Esophagus muscularis mucosa (tissue), 4 donors: Measurements from ENCODE around the gene POLRMT. TPM values are rescaled to one million over a fixed set of nuclear protein-coding genes. Genes with fewer than 3 reads are reported as not detected.

Source experiments
- DNase-seq: peaks from one replicate; pipeline ENCODE4 v3.0.0-alpha.2; 2017; ENCODE audit errors: extremely low spot score
- H3K27ac ChIP-seq, 4 donors: fragments of 200-600 bp; sonication (generic); replicated peaks in 1 of 4; 1 replicate in 3 of 4; 2 replicates in 1 of 4; pipeline ENCODE4 v1.5.1; 2016 to 2019; ENCODE audit warnings: mild to moderate bottlenecking in 1 of 4
- H3K27me3 ChIP-seq, 4 donors: fragments of 200-600 bp; sonication (generic); one replicate each; pipeline versions ENCODE4 v1.5.1 to v1.6.0; 2016 to 2019
- H3K36me3 ChIP-seq, 4 donors: fragments of 200-600 bp; sonication (generic); one replicate each; pipeline ENCODE4 v1.5.1; 2016 to 2019
- H3K4me1 ChIP-seq, 4 donors: fragments of 200-600 bp; sonication (generic); one replicate each; pipeline ENCODE4 v1.5.1; 2016 to 2019
- H3K4me3 ChIP-seq, 4 donors: fragments of 200-600 bp; sonication (generic); 1 replicate in 2 of 4; 2 replicates in 2 of 4; pipeline ENCODE4 v1.5.1; 2016 to 2019; ENCODE audit warnings: mild to moderate bottlenecking in 4 of 4, moderate library complexity in 1 of 4
- H3K9me3 ChIP-seq, 4 donors: fragments of 200-600 bp; sonication (generic); 1 replicate in 3 of 4; 2 replicates in 1 of 4; pipeline ENCODE4 v1.5.1; 2016 to 2019
- EP300 ChIP-seq: sonication (generic); formaldehyde crosslinking; IDR thresholded peaks from one replicate; pipeline ENCODE4 v1.6.1; 2017; ENCODE audit warnings: antibody characterized with exemption
- POLR2A ChIP-seq: fragments of 450-650 bp; IDR thresholded peaks from one replicate; pipeline ENCODE4 v1.6.1; 2017; ENCODE audit warnings: antibody characterized with exemption, moderate library complexity, mild to moderate bottlenecking, low read depth
- POLR2AphosphoS5 ChIP-seq, 2 donors: sonication (generic); formaldehyde crosslinking; IDR thresholded peaks; one replicate each; pipeline ENCODE4 v1.6.1; 2017; ENCODE audit warnings: antibody characterized with exemption in 2 of 2
- WGBS: methylation state at CpG from one replicate; pipeline ENCODE4 v1.1.5; 2018; 5-methylcytosine and 5-hydroxymethylcytosine counted together
- intact Hi-C: fragments of 100-400 bp; cut with DNase I; formaldehyde crosslinking; loops from one replicate; pipeline ENCODE4 v1.15.1; 2023
- total RNA-seq, 4 donors: library from RNA; depleted of rRNA; stranded (reverse); fragments of >200 nt; gene quantifications; one replicate each; pipeline versions ENCODE4 v1.1.0 to v1.2.1, GENCODE V29; 2016
- TF ChIP-seq, protein P1 (sequence below), 3 experiments: fragments of 200-600 bp in 2 of 3; fragments of 450-650 bp in 1 of 3; sonication (generic) in 2 of 3; IDR thresholded peaks; one replicate each; pipeline ENCODE4 v1.5.1; 2017 to 2019; ENCODE audit warnings: antibody characterized with exemption in 3 of 3, mild to moderate bottlenecking in 2 of 3, moderate library complexity in 1 of 3

POLRMT gene
- total RNA-seq, 4 donors from 2014 or later, result 20.8 to 40.7 (median 30.4) TPM

DNA sequence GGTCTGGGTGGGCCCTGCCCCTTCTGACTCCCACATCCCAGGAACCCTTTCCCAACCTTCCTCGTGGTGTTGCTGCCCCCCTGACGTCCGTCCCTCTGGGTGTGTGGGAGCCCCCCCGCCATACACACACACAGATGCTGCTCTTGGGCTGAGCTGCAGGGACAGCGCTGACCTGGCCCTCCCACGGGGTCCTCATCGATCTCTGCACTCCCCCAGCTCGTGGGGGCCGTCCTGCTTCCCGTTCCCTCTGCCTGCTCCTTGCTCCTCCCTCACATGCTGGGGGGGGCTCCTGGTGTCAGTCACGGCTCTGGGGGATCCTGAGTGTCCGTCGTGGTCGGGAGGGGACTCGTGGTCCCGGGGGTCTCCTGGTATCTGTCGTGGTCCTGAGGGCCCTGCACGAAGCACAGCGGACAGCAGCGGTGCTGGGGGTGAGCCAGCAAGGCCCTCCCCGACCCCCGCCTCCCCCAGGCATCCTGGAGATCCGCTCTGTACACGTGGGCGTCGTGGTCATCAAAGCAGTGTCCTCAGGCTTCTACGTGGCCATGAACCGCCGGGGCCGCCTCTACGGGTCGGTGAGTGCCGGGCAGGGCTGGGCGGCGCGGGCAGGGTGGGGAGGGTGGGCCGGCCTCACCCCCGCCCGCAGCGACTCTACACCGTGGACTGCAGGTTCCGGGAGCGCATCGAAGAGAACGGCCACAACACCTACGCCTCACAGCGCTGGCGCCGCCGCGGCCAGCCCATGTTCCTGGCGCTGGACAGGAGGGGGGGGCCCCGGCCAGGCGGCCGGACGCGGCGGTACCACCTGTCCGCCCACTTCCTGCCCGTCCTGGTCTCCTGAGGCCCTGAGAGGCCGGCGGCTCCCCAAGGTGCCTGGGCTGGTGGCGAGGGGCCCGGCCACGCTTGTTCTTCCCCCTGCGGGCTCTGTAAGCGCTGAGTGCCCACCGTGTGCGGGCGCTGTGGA lies 9.7 kb upstream of the POLRMT start:
- no peak for TF ChIP-seq POLR2A
- no peak for TF ChIP-seq EP300
- TF ChIP-seq, protein P1, sequence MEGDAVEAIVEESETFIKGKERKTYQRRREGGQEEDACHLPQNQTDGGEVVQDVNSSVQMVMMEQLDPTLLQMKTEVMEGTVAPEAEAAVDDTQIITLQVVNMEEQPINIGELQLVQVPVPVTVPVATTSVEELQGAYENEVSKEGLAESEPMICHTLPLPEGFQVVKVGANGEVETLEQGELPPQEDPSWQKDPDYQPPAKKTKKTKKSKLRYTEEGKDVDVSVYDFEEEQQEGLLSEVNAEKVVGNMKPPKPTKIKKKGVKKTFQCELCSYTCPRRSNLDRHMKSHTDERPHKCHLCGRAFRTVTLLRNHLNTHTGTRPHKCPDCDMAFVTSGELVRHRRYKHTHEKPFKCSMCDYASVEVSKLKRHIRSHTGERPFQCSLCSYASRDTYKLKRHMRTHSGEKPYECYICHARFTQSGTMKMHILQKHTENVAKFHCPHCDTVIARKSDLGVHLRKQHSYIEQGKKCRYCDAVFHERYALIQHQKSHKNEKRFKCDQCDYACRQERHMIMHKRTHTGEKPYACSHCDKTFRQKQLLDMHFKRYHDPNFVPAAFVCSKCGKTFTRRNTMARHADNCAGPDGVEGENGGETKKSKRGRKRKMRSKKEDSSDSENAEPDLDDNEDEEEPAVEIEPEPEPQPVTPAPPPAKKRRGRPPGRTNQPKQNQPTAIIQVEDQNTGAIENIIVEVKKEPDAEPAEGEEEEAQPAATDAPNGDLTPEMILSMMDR (IDR thresholded peaks at IDR 0.05), result no peak
- no peak for TF ChIP-seq POLR2AphosphoS5 (IDR thresholded peaks at IDR 0.05)
- Histone ChIP-seq H3K4me1 (peaks cover 11 to 23% (median 16%) of the 10 kb centered on the region in 4 donors), H3K36me3 (peaks cover 20 to 35% (median 27%) of the 10 kb centered on the region in 4 donors), H3K27ac (no peak overlapping the region), H3K9me3 (no peaks in the 10 kb centered on the region), H3K27me3 (no peaks in the 10 kb centered on the region), H3K4me3 (no peak overlapping the region)
- DNase-seq, result no peak
- WGBS, result 81% methylated on average over 31 of the region's 70 CpGs
- intact Hi-C loops, result no loop called here

- Histone ChIP-seq H3K36me3 (peaks cover 6 to 22% (median 14%) of the 10 kb centered on the region in 4 donors), H3K4me3 (no peak overlapping the region), H3K4me1 (peaks cover 11 to 23% (median 16%) of the 10 kb centered on the region in 4 donors), H3K9me3 (no peaks in the 10 kb centered on the region), H3K27ac (no peak overlapping the region), H3K27me3 (no peaks in the 10 kb centered on the region)
- 84% methylated on average over 16 of the region's 17 CpGs for WGBS
- intact Hi-C loops, result no loop called here
- TF ChIP-seq POLR2A (no peak), POLR2AphosphoS5 (IDR thresholded peaks at IDR 0.05) (no peak)
- DNase-seq, result no peak
These were observed 8.4 kb upstream of the POLRMT start for GRCh38 chr19:641702-642101.

- peaks cover 11 to 23% (median 16%) of the 10 kb centered on the region in 4 donors for H3K4me1 ChIP-seq
- peaks cover 0 to 12% (median 5%) of the 10 kb centered on the region in 4 donors for H3K36me3 ChIP-seq
- TF ChIP-seq EP300, result no peak
- TF ChIP-seq POLR2AphosphoS5 (IDR thresholded peaks at IDR 0.05), result no peak
- H3K27me3 ChIP-seq, result no peaks in the 10 kb centered on the region
- no peaks in the 10 kb centered on the region for H3K9me3 ChIP-seq
- intact Hi-C loops, result no loop called here
- peak overlapping the region in 2 of 4 donors; percentile 61 to 79 for H3K27ac ChIP-seq
- WGBS, result 94% methylated on average over 5 of the region's 31 CpGs
- DNase-seq, result no peak
- no peak overlapping the region for H3K4me3 ChIP-seq
These were observed 7.4 kb upstream of the POLRMT start for GRCh38 chr19:640606-641189.

GRCh38 chr19:640161-640558 lies 6.8 kb upstream of the POLRMT start:
- DNase-seq, result no peak

GRCh38 chr19:639253-640160 lies 6.2 kb upstream of the POLRMT start, which contains the start of gene FGF22:
TSS of gene FGF22 (plus strand) at chr19:639879. CDS start at chr19:639926, 47 bp downstream.
- WGBS, result 8% methylated on average over 27 of the region's 109 CpGs
- H3K36me3 ChIP-seq, result peaks cover 0 to 3% (median 0%) of the 10 kb centered on the region in 4 donors
- peaks cover 14 to 31% (median 23%) of the 10 kb centered on the region in 4 donors for H3K4me1 ChIP-seq
- no peaks in the 10 kb centered on the region for H3K27me3 ChIP-seq
- H3K27ac ChIP-seq, result peak within 1 kb of the TSS; percentile 61 to 79 (median 70)
- intact Hi-C loops, result no loop called here
- TF ChIP-seq POLR2A (no peak), POLR2AphosphoS5 (IDR thresholded peaks at IDR 0.05) (peak in 1 of 2 donors; percentile 59), EP300 (no peak)
- TF ChIP-seq, protein P1 (IDR thresholded peaks at IDR 0.05), result peak in 1 of 3 experiments; percentile 13
- peak; percentile 99 for DNase-seq
- no peaks in the 10 kb centered on the region for H3K9me3 ChIP-seq
- peak within 1 kb of the TSS; percentile 56 to 63 (median 58) for H3K4me3 ChIP-seq

More at GRCh38 chr19:640161-640558, 6.8 kb upstream of the POLRMT start:
- Histone ChIP-seq H3K27me3 (no peaks in the 10 kb centered on the region), H3K4me3 (peak overlapping the region; percentile 56 to 63 (median 58)), H3K27ac (peak overlapping the region; percentile 61 to 79 (median 70)), H3K4me1 (peaks cover 11 to 25% (median 17%) of the 10 kb centered on the region in 4 donors), H3K9me3 (no peaks in the 10 kb centered on the region), H3K36me3 (peaks cover 0 to 9% (median 3%) of the 10 kb centered on the region in 4 donors)
- intact Hi-C loops, result no loop called here
- WGBS, result 100% methylated on average over 1 of the region's 25 CpGs
- TF ChIP-seq, protein P1 (IDR thresholded peaks at IDR 0.05), result no peak
- TF ChIP-seq POLR2A (no peak), POLR2AphosphoS5 (IDR thresholded peaks at IDR 0.05) (no peak), EP300 (no peak)
